GM23338 (cell line): Measurements from ENCODE around the gene RAD51B. TPM values are rescaled to one million over a fixed set of nuclear protein-coding genes. Genes with fewer than 3 reads are reported as not detected.

ENCODE experiments used
- ATAC-seq: fragments of 200-7000 bp; cut with Tn5 transposase; 3 replicates; pipeline ENCODE4 v1.9.1; 2020
- DNase-seq: peaks from one replicate; pipeline ENCODE4 v3.0.0-alpha.2; 2015; ENCODE audit warnings: low spot score
- H2AFZ ChIP-seq: fragments of 200-600 bp; sonication (generic); 2 replicates; pipeline ENCODE4 v1.8.0; 2016; ENCODE audit warnings: antibody characterized with exemption, mild to moderate bottlenecking, moderate library complexity
- H3F3A ChIP-seq: fragments of 200-600 bp; sonication (generic); replicated peaks from 2 replicates; pipeline ENCODE4 v1.8.0; 2017; ENCODE audit warnings: antibody characterized with exemption, mixed run types, low read depth
- H3K27ac ChIP-seq: fragments of 200-600 bp; sonication (generic); 2 replicates; pipeline ENCODE4 v1.6.1; 2016; ENCODE audit warnings: low read depth
- H3K27me3 ChIP-seq: fragments of 200-600 bp; sonication (generic); 2 replicates; pipeline ENCODE4 v1.8.0; 2016; ENCODE audit warnings: mild to moderate bottlenecking, mixed run types, moderate library complexity; ENCODE audit not compliant: insufficient read depth
- H3K36me3 ChIP-seq: fragments of 200-600 bp; sonication (generic); 2 replicates; pipeline ENCODE4 v1.8.0; 2016; ENCODE audit warnings: mild to moderate bottlenecking; ENCODE audit not compliant: insufficient read depth
- H3K4me1 ChIP-seq: fragments of 200-600 bp; sonication (generic); 2 replicates; pipeline ENCODE4 v1.8.0; 2016; ENCODE audit warnings: mild to moderate bottlenecking, moderate library complexity; ENCODE audit not compliant: insufficient read depth
- H3K4me2 ChIP-seq: fragments of 200-600 bp; sonication (generic); 2 replicates; pipeline ENCODE4 v1.7.1; 2017; ENCODE audit warnings: mixed run types
- H3K4me3 ChIP-seq: fragments of 200-600 bp; sonication (generic); 2 replicates; pipeline ENCODE4 v1.6.1; 2016; ENCODE audit warnings: mixed run types
- H3K79me2 ChIP-seq: fragments of 200-600 bp; sonication (generic); replicated peaks from 2 replicates; pipeline ENCODE4 v1.8.0; 2017; ENCODE audit warnings: mild to moderate bottlenecking; ENCODE audit not compliant: insufficient read depth
- H3K9me2 ChIP-seq: fragments of 200-600 bp; sonication (generic); 2 replicates; pipeline ENCODE4 v1.8.0; 2017; ENCODE audit not compliant: insufficient read depth
- H4K20me1 ChIP-seq: fragments of 200-600 bp; sonication (generic); replicated peaks from 2 replicates; pipeline ENCODE4 v1.8.0; 2017; ENCODE audit warnings: mild to moderate bottlenecking; ENCODE audit not compliant: insufficient read depth
- H3K27ac Mint-ChIP-seq: 2 replicates; pipeline ENCODE4 v1.8.0; 2020; ENCODE audit warnings: inconsistent platforms, mild to moderate bottlenecking, moderate library complexity, mixed read lengths
- H3K27me3 Mint-ChIP-seq: 3 replicates; pipeline ENCODE4 v1.8.0; 2022; ENCODE audit warnings: low read depth, mild to moderate bottlenecking, moderate library complexity, mixed read lengths, inconsistent platforms; ENCODE audit not compliant: insufficient read depth, poor library complexity
- H3K36me3 Mint-ChIP-seq: 3 replicates; pipeline ENCODE4 v1.8.0; 2021; ENCODE audit warnings: low read depth, mild to moderate bottlenecking, inconsistent platforms, moderate library complexity, mixed read lengths
- H3K4me1 Mint-ChIP-seq: 3 replicates; pipeline ENCODE4 v1.8.0; 2020; ENCODE audit warnings: mild to moderate bottlenecking, inconsistent platforms, mixed read lengths
- H3K4me3 Mint-ChIP-seq: 3 replicates; pipeline ENCODE4 v1.8.0; 2021; ENCODE audit warnings: moderate library complexity, mild to moderate bottlenecking, inconsistent platforms, mixed read lengths
- H3K9me3 Mint-ChIP-seq: 3 replicates; pipeline ENCODE4 v1.8.0; 2020; ENCODE audit warnings: moderate library complexity, mild to moderate bottlenecking, inconsistent platforms, mixed read lengths
- NANOG ChIP-seq: IDR thresholded peaks from 2 replicates; pipeline ENCODE4 v1.6.1; 2016; ENCODE audit warnings: antibody characterized with exemption, borderline replicate concordance
- REST ChIP-seq: IDR thresholded peaks from one replicate; pipeline ENCODE4 v1.6.1; 2018; ENCODE audit warnings: antibody characterized with exemption; ENCODE audit not compliant: unreplicated experiment
- STAT1 ChIP-seq: IDR thresholded peaks from one replicate; pipeline ENCODE4 v1.6.1; 2016; ENCODE audit warnings: antibody characterized with exemption; ENCODE audit not compliant: unreplicated experiment
- ZNF331 ChIP-seq: fragments of 250-450 bp; sonication (Bioruptor Pico); IDR thresholded peaks from 2 replicates; pipeline ENCODE4 v1.5.0; 2020; ENCODE audit warnings: low read depth, mild to moderate bottlenecking, moderate library complexity
- ZNF462 ChIP-seq: fragments of 250-450 bp; sonication (Bioruptor Pico); IDR thresholded peaks from 2 replicates; pipeline ENCODE4 v1.5.0; 2020; ENCODE audit warnings: mild to moderate bottlenecking, moderate library complexity
- polyA plus RNA-seq: library from polyadenylated mRNA; unstranded; fragments of >200 nt; fragmentation: Nextera tagmentation; extraction: Ambion mirVana; gene quantifications from 2 replicates; pipeline ENCODE4 v1.2.1, GENCODE V29; 2016
- total RNA-seq: library from RNA; depleted of rRNA; stranded (reverse); fragments of >200 nt; shearing (Covaris generic); gene quantifications from 2 replicates; pipeline ENCODE4 v1.2.3, GENCODE V29; 2014

The RAD51B gene
- total and polyA plus RNA-seq, 2 experiments from 2014 or later: 15.7 to 29.1 TPM

- TF ChIP-seq REST (no peak), STAT1 (no peak)
Measured at GRCh38 chr14:68193970-68194681, 374.5 kb downstream of the RAD51B start (continued).

- Histone ChIP-seq H3K27ac (peak overlapping the region; percentile 60; the same call in 1 of the 2 replicates), H3K36me3 (no peaks in the 10 kb centered on the region), H3K27me3 (no peaks in the 10 kb centered on the region), H3K9me2 (no peaks in the 10 kb centered on the region), H3K4me1 (peaks cover 55% of the 10 kb centered on the region), H3F3A (no peaks in the 10 kb centered on the region), H2AFZ (no peak overlapping the region), H3K79me2 (no peaks in the 10 kb centered on the region), H3K4me2 (no peak overlapping the region; the same call in 1 of the 2 replicates), H3K4me3 (no peak overlapping the region), H4K20me1 (no peaks in the 10 kb centered on the region)
- TF ChIP-seq ZNF331: no peak
- TF ChIP-seq NANOG: peak; percentile 69; the same call in 1 of the 2 replicates
- TF ChIP-seq ZNF462 (CRISPR knock-in tag): peak; percentile 60; the same call in 1 of the 2 replicates
- peak overlapping the region; percentile 83 for H3K27ac Mint-ChIP-seq
- no peaks in the 10 kb centered on the region for H3K36me3 Mint-ChIP-seq
- H3K9me3 Mint-ChIP-seq: no peaks in the 10 kb centered on the region
- H3K4me3 Mint-ChIP-seq: no peak overlapping the region
- peaks cover 60% of the 10 kb centered on the region for H3K4me1 Mint-ChIP-seq
- ATAC-seq: peak; percentile 65
- DNase-seq: peak; percentile 64
- no peaks in the 10 kb centered on the region for H3K27me3 Mint-ChIP-seq
Measured at GRCh38 chr14:68195126-68195525, 375.5 kb downstream of the RAD51B start.
